Breast epithelium (tissue), 4 donors: ENCODE measurements around the gene TNNI3K. TPM values are rescaled to one million over a fixed set of nuclear protein-coding genes. Genes with fewer than 3 reads are reported as not detected.

Experiments
- DNase-seq, 2 donors: peaks; one replicate each; pipeline ENCODE4 v3.0.0-alpha.2; 2019; ENCODE audit warnings: low spot score in 2 of 2
- H3K27ac ChIP-seq, 2 donors: fragments of 200-600 bp; sonication (generic) in 1 of 2; one replicate each; pipeline ENCODE4 v1.5.1; 2016 to 2019; ENCODE audit warnings: mild to moderate bottlenecking in 1 of 2
- H3K27me3 ChIP-seq, 2 donors: fragments of 200-600 bp; sonication (generic) in 1 of 2; one replicate each; pipeline versions ENCODE4 v1.5.1 to v1.6.0; 2017 to 2019; ENCODE audit warnings: control low read depth in 1 of 2, mild to moderate bottlenecking in 1 of 2
- H3K36me3 ChIP-seq: fragments of 200-600 bp; one replicate; pipeline ENCODE4 v1.5.1; 2019
- H3K4me1 ChIP-seq, 2 donors: fragments of 200-600 bp; sonication (generic); one replicate each; pipeline ENCODE4 v1.5.1; 2016 to 2019; ENCODE audit warnings: control low read depth in 1 of 2
- H3K4me3 ChIP-seq, 3 donors: fragments of 200-600 bp; sonication (generic); 1 replicate in 2 of 3; 2 replicates in 1 of 3; pipeline ENCODE4 v1.5.1; 2016 to 2019; ENCODE audit warnings: mild to moderate bottlenecking in 3 of 3, moderate library complexity in 2 of 3
- H3K9me3 ChIP-seq, 2 donors: fragments of 200-600 bp; sonication (generic) in 1 of 2; one replicate each; pipeline ENCODE4 v1.5.1; 2016 to 2019; ENCODE audit warnings: control low read depth in 1 of 2
- CTCF ChIP-seq, 3 donors: fragments of 450-650 bp; IDR thresholded peaks; one replicate each; pipeline ENCODE4 v1.5.1; 2016 to 2017; ENCODE audit warnings: antibody characterized with exemption in 3 of 3, mild to moderate bottlenecking in 3 of 3, moderate library complexity in 3 of 3
- POLR2A ChIP-seq: fragments of 450-650 bp; IDR thresholded peaks from one replicate; pipeline ENCODE4 v1.6.1; 2016; ENCODE audit warnings: antibody characterized with exemption, mild to moderate bottlenecking, moderate library complexity
- POLR2AphosphoS5 ChIP-seq, 3 donors: sonication (generic); formaldehyde crosslinking; IDR thresholded peaks; one replicate each; pipeline ENCODE4 v1.6.1; 2017; ENCODE audit warnings: antibody characterized with exemption in 3 of 3
- intact Hi-C: fragments of 100-400 bp; cut with DNase I; formaldehyde crosslinking; loops from one replicate; pipeline ENCODE4 v1.15.1; 2023; ENCODE audit warnings: low total_unique reads
- total RNA-seq, 3 donors: library from RNA; depleted of rRNA; stranded (reverse); fragments of >200 nt; gene quantifications; one replicate each; pipeline ENCODE4 v1.1.0, GENCODE V29; 2016

Gene TNNI3K
- total RNA-seq, 3 donors from 2014 or later: 1.3 to 3.7 (median 2.5) TPM

GRCh38 chr1:74197657-74198552 lies 37.3 kb upstream of the TNNI3K start, which contains the start of the genes FPGT and LRRIQ3:
FPGT (plus strand) TSS chr1:74198242; CDS start chr1:74198279, 37 bp downstream.
LRRIQ3 (minus strand) TSS chr1:74198176; CDS start chr1:74183684, 14,492 bp downstream.
- TF ChIP-seq POLR2A: no peak
- TF ChIP-seq POLR2AphosphoS5 (IDR thresholded peaks at IDR 0.05): peak; percentile 52 to 78 (median 73)
- intact Hi-C loops: no loop called here
- Histone ChIP-seq H3K4me1 (no peaks in the 10 kb centered on the region), H3K4me3 (peak within 1 kb of the TSS; percentile 66 to 72 (median 67)), H3K36me3 (no peaks in the 10 kb centered on the region), H3K9me3 (no peaks in the 10 kb centered on the region), H3K27ac (peak within 1 kb of the TSS; percentile 86), H3K27me3 (no peaks in the 10 kb centered on the region)
- DNase-seq: peak; percentile 85 to 92

GRCh38 chr1:74199504-74199903 lies 35.7 kb upstream of the TNNI3K start:
- no peak for DNase-seq
- Histone ChIP-seq H3K36me3 (no peaks in the 10 kb centered on the region), H3K4me1 (no peaks in the 10 kb centered on the region), H3K27ac (no peak overlapping the region), H3K27me3 (no peaks in the 10 kb centered on the region), H3K4me3 (no peak overlapping the region), H3K9me3 (no peaks in the 10 kb centered on the region)
- no peak for TF ChIP-seq POLR2AphosphoS5 (IDR thresholded peaks at IDR 0.05)
- no peak for TF ChIP-seq POLR2A
- no peak for TF ChIP-seq CTCF (IDR thresholded peaks at IDR 0.05)
- intact Hi-C loops: no loop called here

- no peak overlapping the region for H3K27ac ChIP-seq
- peaks cover 0 to 3% of the 10 kb centered on the region in 2 donors for H3K9me3 ChIP-seq
- no peaks in the 10 kb centered on the region for H3K4me1 ChIP-seq
- TF ChIP-seq CTCF (IDR thresholded peaks at IDR 0.05) (no peak), POLR2AphosphoS5 (IDR thresholded peaks at IDR 0.05) (no peak), POLR2A (no peak)
- no peaks in the 10 kb centered on the region for H3K36me3 ChIP-seq
- no peaks in the 10 kb centered on the region for H3K27me3 ChIP-seq
- DNase-seq: no peak
- no peak overlapping the region for H3K4me3 ChIP-seq
- intact Hi-C loops: no loop called here
Observed at GRCh38 chr1:74205266-74205665, 29.9 kb upstream of the TNNI3K start.

- Histone ChIP-seq H3K27ac (no peak overlapping the region), H3K4me3 (no peak overlapping the region), H3K4me1 (no peaks in the 10 kb centered on the region), H3K36me3 (no peaks in the 10 kb centered on the region), H3K9me3 (peaks cover 0 to 4% of the 10 kb centered on the region in 2 donors), H3K27me3 (no peaks in the 10 kb centered on the region)
- intact Hi-C loops: no loop called here
- no peak for TF ChIP-seq CTCF (IDR thresholded peaks at IDR 0.05)
- no peak for TF ChIP-seq POLR2AphosphoS5 (IDR thresholded peaks at IDR 0.05)
- TF ChIP-seq POLR2A: no peak
- DNase-seq: no peak
Observed at GRCh38 chr1:74215229-74215628, 20.0 kb upstream of the TNNI3K start.

GRCh38 chr1:74222701-74223100 lies 12.5 kb upstream of the TNNI3K start:
- intact Hi-C loops: no loop called here
- Histone ChIP-seq H3K27me3 (no peaks in the 10 kb centered on the region), H3K27ac (no peak overlapping the region), H3K4me1 (no peaks in the 10 kb centered on the region), H3K36me3 (no peaks in the 10 kb centered on the region), H3K4me3 (no peak overlapping the region), H3K9me3 (peaks cover 0 to 24% of the 10 kb centered on the region in 2 donors)
- no peak for TF ChIP-seq POLR2AphosphoS5 (IDR thresholded peaks at IDR 0.05)
- no peak for TF ChIP-seq CTCF (IDR thresholded peaks at IDR 0.05)
- TF ChIP-seq POLR2A: no peak
- no peak for DNase-seq
